Activated naive CD4-positive, alpha-beta T cell treated with anti-CD3 and anti-CD28 coated beads for 36 hours (primary cell): ENCODE measurements around the gene ANKRD42. TPM values are rescaled to one million over a fixed set of nuclear protein-coding genes. Genes with fewer than 3 reads are reported as not detected.

Experiments used
- CTCF ChIA-PET: fragments of 350-600 bp; sonication (Branson Sonifier 250); formaldehyde crosslinking; loops from one replicate; lab custom pipeline; 2021; ENCODE audit warnings: antibody characterized with exemption; lab: Charles Lee
- DNase-seq: peaks from one replicate; pipeline ENCODE4 v3.0.0-alpha.2; 2020
- H3K27ac Mint-ChIP-seq: one replicate; pipeline ENCODE4 v1.8.0; 2021; ENCODE audit warnings: mild to moderate bottlenecking, mixed read lengths
- H3K27me3 Mint-ChIP-seq: one replicate; pipeline ENCODE4 v1.8.0; 2021; ENCODE audit warnings: low read depth, mixed read lengths
- H3K36me3 Mint-ChIP-seq: one replicate; pipeline ENCODE4 v1.8.0; 2021; ENCODE audit warnings: low read depth, mixed read lengths
- H3K4me1 Mint-ChIP-seq: one replicate; pipeline ENCODE4 v1.8.0; 2021; ENCODE audit warnings: low read depth, mixed read lengths
- H3K4me3 Mint-ChIP-seq: one replicate; pipeline ENCODE4 v1.8.0; 2021; ENCODE audit warnings: mild to moderate bottlenecking, moderate library complexity, mixed read lengths
- H3K9me3 Mint-ChIP-seq: one replicate; pipeline ENCODE4 v1.8.0; 2021; ENCODE audit warnings: mixed read lengths
- intact Hi-C: fragments of 100-400 bp; cut with micrococcal nuclease; formaldehyde crosslinking; loops from one replicate; pipeline ENCODE4 v1.15.1; 2023
- total RNA-seq, 2 experiments: library from RNA; stranded (reverse); gene quantifications; one replicate each; pipeline ENCODE4 v1.2.3, GENCODE V29; 2021

ANKRD42 gene
- total RNA-seq = 1 to 10 TPM; 2.3 to 2.7 TPM

DNA sequence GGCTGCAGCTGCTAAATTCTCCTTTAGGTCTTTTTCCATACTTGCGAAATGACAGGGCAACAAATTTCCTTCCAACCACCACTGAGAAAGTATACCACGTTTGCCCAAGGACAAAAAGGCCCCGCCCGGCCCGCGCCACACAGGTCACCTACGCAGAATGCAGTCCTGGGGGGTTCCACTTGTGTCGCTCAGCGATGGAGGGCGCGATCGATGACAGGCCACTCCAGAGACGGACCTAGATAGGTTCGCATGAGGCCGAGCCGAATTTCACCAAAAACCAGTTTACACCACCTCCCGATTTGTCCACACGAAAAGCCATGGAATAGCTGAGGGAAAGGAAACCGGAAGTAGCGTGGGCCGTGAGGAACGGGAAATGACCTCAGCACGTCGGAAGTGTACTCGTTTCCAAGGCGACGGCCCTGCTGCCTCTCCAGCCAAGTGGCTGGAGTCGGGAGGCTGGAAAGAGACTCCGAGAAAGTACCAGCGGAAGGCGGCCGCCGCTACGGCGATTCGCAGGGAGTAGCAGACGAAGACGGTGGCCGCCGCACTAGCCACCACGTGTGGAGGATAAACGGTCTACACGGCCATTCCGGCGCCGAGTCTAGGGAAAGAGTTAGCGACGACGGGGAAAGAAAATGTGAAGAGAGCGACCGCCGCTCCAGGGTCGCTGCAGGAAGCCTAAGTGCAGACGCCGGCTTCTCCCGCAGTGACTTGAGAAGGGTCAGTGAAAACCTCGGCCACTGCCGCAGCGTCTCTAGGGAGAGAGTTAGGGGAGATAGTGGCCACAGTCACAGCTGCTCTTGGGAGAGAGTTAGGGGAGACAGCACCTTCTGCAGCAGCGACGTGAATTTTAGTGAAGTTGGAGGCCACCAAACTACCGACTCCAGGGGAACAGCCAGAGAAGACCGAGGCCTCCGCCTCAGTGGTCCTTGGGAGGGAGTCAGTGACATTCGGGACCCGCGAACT lies at the start of gene ANKRD42:
TSS of gene ANKRD42 (plus strand) at position 398 of the 966 bp plus-strand sequence. CDS start 959 bp downstream, outside the sequence.
- H3K4me3 Mint-ChIP-seq = peak within 1 kb of the TSS; percentile 95
- no peaks in the 10 kb centered on the region for H3K9me3 Mint-ChIP-seq
- no peaks in the 10 kb centered on the region for H3K27me3 Mint-ChIP-seq
- DNase-seq = peak; percentile 90
- H3K27ac Mint-ChIP-seq = peak within 1 kb of the TSS; percentile 95
- peaks cover 18% of the 10 kb centered on the region for H3K36me3 Mint-ChIP-seq
- peaks cover 44% of the 10 kb centered on the region for H3K4me1 Mint-ChIP-seq
- intact Hi-C loops = loop anchor here (1.0 to 5.0 kb wide), 10 partner anchors 37 to 461 kb away; partner anchors contain the start of genes DDIAS, FAM181B and RAB30
- CTCF ChIA-PET = interaction anchor here (0.7 to 1.0 kb wide), 2 partner anchors 24 to 289 kb away, joined by 3 read pairs; no protein-coding TSS in a partner anchor

DNA sequence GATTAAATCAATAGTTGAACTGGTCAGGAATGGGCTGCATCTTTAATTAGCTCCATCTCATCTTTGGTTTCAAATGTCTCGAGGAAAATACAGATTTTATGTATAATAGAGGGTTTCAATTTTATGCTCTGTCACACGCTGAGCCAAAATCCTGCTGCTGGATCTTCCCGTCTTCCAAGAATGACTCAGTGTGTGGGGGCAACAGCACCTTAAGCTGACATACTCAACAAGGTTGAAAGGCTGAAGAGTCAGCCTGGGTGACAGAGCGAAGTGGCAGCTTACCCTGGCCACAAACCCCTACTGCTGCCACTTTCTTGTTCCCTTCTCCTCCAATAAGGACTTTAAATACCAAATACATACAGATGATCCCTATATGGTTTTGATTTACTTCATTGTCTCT lies 45.6 kb upstream of the ANKRD42 start:
- H3K36me3 Mint-ChIP-seq = no peaks in the 10 kb centered on the region
- no peak for DNase-seq
- H3K27me3 Mint-ChIP-seq = no peaks in the 10 kb centered on the region
- no peak overlapping the region for H3K27ac Mint-ChIP-seq
- peaks cover 2% of the 10 kb centered on the region for H3K4me1 Mint-ChIP-seq
- H3K4me3 Mint-ChIP-seq = no peak overlapping the region
- no peaks in the 10 kb centered on the region for H3K9me3 Mint-ChIP-seq
- intact Hi-C loops = no loop called here
- CTCF ChIA-PET = interaction anchor here (0.8 to 1.4 kb wide), 2 partner anchors 26 to 32 kb away, joined by 3 read pairs; no protein-coding TSS in a partner anchor

DNA sequence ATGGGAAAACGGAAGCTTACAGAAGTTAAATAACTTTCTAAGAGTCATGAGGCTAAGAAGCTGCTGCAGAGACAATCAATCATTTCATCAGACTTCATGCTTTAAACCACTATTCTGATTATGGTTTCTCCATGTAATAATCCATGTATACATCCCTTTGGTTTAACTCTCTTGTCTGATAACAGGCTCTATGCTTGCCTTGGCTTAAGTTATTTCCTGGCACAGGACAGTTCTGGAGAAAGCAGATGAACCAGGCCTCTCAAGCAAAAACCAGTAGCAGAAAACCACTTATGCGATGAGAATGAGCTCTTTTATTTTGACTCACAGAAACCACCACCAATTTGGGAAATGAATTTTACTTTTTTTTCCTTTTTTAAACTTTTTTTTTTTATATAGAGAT lies 43.1 kb upstream of the ANKRD42 start:
- no peak overlapping the region for H3K4me3 Mint-ChIP-seq
- intact Hi-C loops = no loop called here
- no peak for DNase-seq
- no peaks in the 10 kb centered on the region for H3K36me3 Mint-ChIP-seq
- no peaks in the 10 kb centered on the region for H3K27me3 Mint-ChIP-seq
- CTCF ChIA-PET = interaction anchor here (0.6 to 0.7 kb wide), 4 partner anchors 53 to 429 kb away, joined by 3 to 4 read pairs (median 3); no protein-coding TSS in a partner anchor
- H3K9me3 Mint-ChIP-seq = no peaks in the 10 kb centered on the region
- H3K27ac Mint-ChIP-seq = no peak overlapping the region
- H3K4me1 Mint-ChIP-seq = peaks cover 5% of the 10 kb centered on the region

DNA sequence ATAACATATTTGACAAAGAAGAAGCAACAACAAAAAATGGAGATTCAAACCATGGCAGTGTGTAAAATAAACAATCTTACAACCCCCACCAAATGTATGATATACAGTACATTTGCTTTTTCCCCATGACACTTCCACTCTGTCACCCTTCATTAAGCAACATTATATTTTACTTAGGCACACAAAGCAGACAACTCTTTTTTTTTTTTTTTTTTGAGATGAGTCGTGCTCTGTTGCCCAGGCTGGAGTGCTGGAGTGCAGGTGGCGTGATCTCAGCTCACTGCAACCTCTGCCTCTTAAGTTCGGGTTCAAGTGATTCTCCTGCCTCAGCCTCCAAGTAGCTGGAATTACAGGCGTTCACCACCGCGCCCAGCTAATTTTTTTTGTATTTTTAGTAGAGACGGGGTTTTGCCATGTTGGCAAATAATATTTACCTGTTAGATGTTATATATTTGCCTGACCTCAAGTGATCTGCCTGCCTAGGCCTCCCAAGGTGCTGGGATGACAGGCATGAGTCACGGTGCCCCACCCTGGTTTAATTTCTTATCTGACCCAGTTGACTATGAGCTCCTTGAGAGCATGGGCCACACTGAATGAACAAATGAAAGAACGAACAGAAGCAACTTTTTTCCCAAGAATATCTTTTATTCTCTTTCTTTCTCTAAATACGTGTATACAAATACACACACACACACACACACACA lies 42.1 kb upstream of the ANKRD42 start:
- Mint-ChIP-seq H3K4me3 (no peak overlapping the region), H3K4me1 (peaks cover 7% of the 10 kb centered on the region), H3K9me3 (no peaks in the 10 kb centered on the region), H3K27me3 (no peaks in the 10 kb centered on the region), H3K36me3 (no peaks in the 10 kb centered on the region), H3K27ac (no peak overlapping the region)
- CTCF ChIA-PET = no interaction called here
- DNase-seq = no peak
- intact Hi-C loops = no loop called here

DNA sequence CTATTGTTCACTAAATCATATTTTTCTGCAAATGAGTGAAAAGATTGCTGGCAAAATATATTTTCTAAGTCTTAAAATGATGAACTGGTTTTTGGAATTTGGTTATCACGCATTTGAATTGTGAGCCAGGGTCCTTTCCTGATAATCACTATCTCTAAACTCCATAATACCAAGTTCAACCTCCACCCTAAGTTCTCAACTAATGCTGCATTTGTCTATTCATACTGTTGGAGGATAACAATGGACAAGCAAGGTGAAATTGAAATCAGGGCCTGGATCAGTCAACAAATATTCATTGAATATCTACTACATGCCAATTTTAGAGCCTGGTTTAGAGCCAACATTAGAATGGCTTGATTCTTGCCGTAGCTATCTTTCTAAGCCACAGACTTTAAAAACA lies 41.2 kb upstream of the ANKRD42 start:
- H3K27ac Mint-ChIP-seq = no peak overlapping the region
- no peaks in the 10 kb centered on the region for H3K9me3 Mint-ChIP-seq
- CTCF ChIA-PET = no interaction called here
- no peaks in the 10 kb centered on the region for H3K27me3 Mint-ChIP-seq
- DNase-seq = no peak
- H3K4me1 Mint-ChIP-seq = peaks cover 7% of the 10 kb centered on the region
- H3K36me3 Mint-ChIP-seq = peaks cover 4% of the 10 kb centered on the region
- intact Hi-C loops = no loop called here
- no peak overlapping the region for H3K4me3 Mint-ChIP-seq

DNA sequence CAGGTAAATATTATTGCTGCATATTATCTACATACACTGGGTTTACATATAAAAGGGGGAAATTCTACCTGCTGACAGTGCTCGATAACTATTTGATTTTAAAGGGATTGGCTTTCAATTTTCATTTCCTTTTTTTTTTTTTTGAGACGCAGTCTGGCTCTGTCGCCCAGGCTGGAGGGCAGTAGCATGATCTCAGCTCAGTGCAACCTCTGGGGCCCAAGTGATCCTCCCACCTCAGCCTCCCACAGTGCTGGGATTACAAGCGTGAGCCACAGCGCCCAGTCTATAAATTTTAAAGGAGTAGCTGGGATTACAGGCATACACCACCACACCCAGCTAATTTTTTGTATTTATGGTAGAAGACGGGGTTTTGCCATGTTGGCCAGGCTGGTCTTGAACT lies 39.7 kb upstream of the ANKRD42 start:
- Mint-ChIP-seq H3K4me1 (peaks cover 7% of the 10 kb centered on the region), H3K27me3 (no peaks in the 10 kb centered on the region), H3K36me3 (peaks cover 16% of the 10 kb centered on the region), H3K27ac (no peak overlapping the region), H3K4me3 (no peak overlapping the region), H3K9me3 (no peaks in the 10 kb centered on the region)
- intact Hi-C loops = no loop called here
- DNase-seq = no peak
- CTCF ChIA-PET = no interaction called here

DNA sequence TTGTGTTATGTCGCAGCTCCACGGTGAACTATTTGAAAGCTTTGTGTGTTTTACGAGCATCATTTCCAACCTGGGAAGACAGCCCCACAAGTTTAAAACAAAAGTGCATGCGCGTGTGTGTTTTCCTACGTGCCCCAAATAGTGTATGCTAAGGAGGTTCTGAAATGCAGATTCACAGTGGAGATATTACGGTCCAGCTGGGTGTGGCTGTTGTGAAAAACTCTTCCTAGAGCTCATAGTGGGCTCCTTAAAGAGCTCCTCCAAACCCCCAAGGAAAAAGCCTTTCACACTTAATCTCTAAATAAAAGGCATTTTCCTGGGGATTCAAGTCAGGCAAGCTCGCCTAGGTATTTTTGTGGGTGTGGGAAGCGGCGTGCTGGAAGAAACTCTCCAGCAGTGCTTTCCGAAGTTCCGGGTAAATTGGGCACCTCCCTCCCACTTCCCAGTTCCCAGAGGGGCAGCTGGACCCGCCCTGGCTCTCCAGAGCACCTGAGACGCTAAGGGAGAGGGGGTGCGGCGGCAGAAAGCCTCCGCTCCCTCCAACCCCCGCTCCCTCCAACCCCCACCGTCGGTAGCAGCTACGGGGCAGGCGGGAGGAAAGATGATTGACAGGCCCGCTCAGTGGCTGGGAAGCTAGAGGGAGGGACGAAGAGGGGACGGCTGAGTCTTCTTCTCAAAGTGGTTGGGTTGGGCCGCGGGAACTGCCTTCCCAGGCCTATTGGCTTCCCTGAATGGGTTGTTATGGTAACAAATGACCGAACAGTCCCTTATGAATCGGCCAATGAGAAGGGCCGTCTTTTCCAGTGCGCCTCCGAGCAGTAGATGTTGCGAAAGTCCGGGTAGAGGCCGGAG lies 37.1 kb upstream of the ANKRD42 start:
- peaks cover 38% of the 10 kb centered on the region for H3K36me3 Mint-ChIP-seq
- peaks cover 26% of the 10 kb centered on the region for H3K4me1 Mint-ChIP-seq
- H3K27me3 Mint-ChIP-seq = no peaks in the 10 kb centered on the region
- intact Hi-C loops = loop anchor here (1.0 to 5.0 kb wide), 11 partner anchors 36 to 1284 kb away; partner anchors contain the start of genes ANKRD42, CCDC90B, DDIAS and RAB30
- H3K4me3 Mint-ChIP-seq = peak overlapping the region; percentile 98
- DNase-seq = peak; percentile 99
- CTCF ChIA-PET = interaction anchor here (0.5 to 2.5 kb wide), 9 partner anchors 36 to 231 kb away, joined by 3 to 12 read pairs (median 3); no protein-coding TSS in a partner anchor
- H3K9me3 Mint-ChIP-seq = no peaks in the 10 kb centered on the region
- H3K27ac Mint-ChIP-seq = peak overlapping the region; percentile 100

DNA sequence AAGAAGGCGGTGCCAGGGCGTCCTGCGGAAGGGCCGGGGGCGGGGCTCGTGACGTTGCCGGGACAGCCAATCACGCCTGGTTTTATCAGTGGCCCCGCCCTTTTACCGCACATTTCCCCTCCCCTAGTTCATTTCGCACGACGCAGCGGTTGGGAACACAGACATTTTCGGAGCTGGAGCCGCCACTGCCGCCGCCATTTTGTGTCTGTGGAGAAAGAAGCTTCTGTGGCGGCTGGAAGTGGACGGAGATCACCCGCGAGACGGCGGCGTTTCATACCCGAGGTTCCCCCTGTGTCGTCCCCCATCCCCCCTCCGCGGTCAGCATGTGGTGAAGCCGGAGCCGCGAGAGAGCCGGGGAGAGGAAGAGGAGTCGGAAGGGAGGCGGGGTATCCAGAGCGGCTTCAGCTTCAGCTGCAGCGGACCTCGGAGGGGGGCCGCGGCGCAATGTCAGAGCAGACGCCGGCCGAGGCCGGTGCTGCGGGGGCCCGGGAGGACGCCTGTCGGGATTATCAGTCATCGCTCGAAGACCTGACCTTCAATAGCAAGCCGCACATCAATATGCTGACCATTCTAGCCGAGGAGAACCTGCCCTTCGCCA lies 36.4 kb upstream of the ANKRD42 start, which contains the start of gene PCF11:
TSS of gene PCF11 (plus strand) at position 136 of the 598 bp plus-strand sequence. CDS start at position 445, 309 bp downstream.
- CTCF ChIA-PET = interaction anchor here (0.5 to 2.5 kb wide), 7 partner anchors 36 to 231 kb away, joined by 3 to 12 read pairs (median 3); no protein-coding TSS in a partner anchor
- DNase-seq = no peak
- intact Hi-C loops = loop anchor here (1.0 to 5.0 kb wide), 11 partner anchors 36 to 1285 kb away; partner anchors contain the start of genes ANKRD42, CCDC90B, DDIAS and RAB30
- Mint-ChIP-seq H3K4me3 (peak within 1 kb of the TSS; percentile 98), H3K36me3 (peaks cover 45% of the 10 kb centered on the region), H3K4me1 (peaks cover 33% of the 10 kb centered on the region), H3K27me3 (no peaks in the 10 kb centered on the region), H3K27ac (peak within 1 kb of the TSS; percentile 100), H3K9me3 (no peaks in the 10 kb centered on the region)

DNA sequence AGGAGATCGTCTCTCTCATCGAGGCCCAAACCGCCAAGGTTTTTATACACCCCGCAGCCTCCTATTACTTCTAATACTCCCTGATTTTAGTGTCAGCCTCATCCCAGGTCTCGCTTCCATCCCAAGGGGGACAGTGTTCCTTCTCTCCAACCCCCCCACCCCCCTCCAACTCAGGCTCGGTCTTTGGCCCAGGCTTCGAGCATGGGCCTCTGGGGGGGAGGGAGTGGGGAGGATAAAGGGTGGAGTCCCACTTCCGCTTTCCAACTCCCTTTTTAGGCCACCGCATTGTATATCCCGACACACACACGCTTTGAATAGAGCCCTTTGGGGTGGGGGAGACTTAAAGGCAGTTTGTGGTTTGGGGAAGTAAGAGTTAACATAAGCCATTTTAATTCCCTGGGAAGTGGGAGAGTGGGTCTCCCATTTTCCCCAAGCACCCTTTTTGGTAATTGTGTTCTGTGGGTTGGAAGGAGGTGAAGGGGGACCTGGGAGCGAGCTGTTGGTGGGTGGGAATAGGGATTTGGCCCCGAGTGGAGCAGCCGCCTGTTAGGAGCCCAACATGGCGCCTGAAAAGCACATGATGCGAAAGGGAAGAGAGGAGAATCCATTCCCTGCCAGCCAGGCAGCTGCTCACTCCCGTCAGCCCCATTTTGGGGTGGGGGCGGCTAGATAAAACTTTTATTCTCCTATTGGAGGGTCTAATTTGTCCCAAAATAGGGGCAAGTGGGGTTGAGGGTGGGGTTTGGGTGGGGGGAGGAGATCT lies 35.7 kb upstream of the ANKRD42 start:
- peaks cover 45% of the 10 kb centered on the region for H3K36me3 Mint-ChIP-seq
- CTCF ChIA-PET = no interaction called here
- H3K27me3 Mint-ChIP-seq = no peaks in the 10 kb centered on the region
- H3K9me3 Mint-ChIP-seq = no peaks in the 10 kb centered on the region
- H3K4me3 Mint-ChIP-seq = peak overlapping the region; percentile 98
- peaks cover 39% of the 10 kb centered on the region for H3K4me1 Mint-ChIP-seq
- DNase-seq = peak; percentile 68
- peak overlapping the region; percentile 100 for H3K27ac Mint-ChIP-seq
- intact Hi-C loops = loop anchor here (2.0 to 5.0 kb wide), 3 partner anchors 93 to 1285 kb away; no protein-coding TSS in a partner anchor

DNA sequence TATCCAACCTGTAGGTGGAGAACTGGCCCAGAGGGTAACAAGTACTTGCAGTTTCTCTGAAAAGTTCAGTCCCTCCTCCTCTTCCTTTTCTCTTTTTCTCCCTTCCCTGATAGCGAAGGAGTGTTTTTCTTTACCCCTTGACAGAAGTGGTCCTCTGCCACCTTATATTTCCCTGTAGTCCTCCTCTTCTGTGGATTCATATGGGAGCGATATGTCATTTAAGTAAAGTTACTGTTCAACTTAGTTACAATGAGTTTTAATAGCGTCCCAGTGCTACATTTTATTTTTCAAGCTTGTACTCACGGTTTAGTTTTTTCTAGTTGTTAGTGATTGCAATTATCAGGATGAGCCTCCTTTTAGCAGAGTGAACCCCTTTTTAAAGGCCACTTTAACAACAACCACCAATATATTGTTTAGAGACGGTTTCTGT lies 35.1 kb upstream of the ANKRD42 start:
- CTCF ChIA-PET = interaction anchor here (0.6 to 1.0 kb wide), 2 partner anchors 37 to 702 kb away, joined by 3 read pairs; no protein-coding TSS in a partner anchor
- intact Hi-C loops = loop anchor here (2.0 to 5.0 kb wide), 2 partner anchors 92 to 1286 kb away; no protein-coding TSS in a partner anchor
- Mint-ChIP-seq H3K36me3 (peaks cover 45% of the 10 kb centered on the region), H3K4me3 (peak overlapping the region; percentile 98), H3K9me3 (no peaks in the 10 kb centered on the region), H3K27ac (peak overlapping the region; percentile 100), H3K4me1 (peaks cover 41% of the 10 kb centered on the region), H3K27me3 (no peaks in the 10 kb centered on the region)
- DNase-seq = no peak
